Stimulated activated CD4-positive, alpha-beta T cell treated with anti-CD3 and anti-CD28 coated beads, Interleukin-15, amount 100 ng/mL, for 48 hours (primary cell): Measurements from ENCODE around the gene CAMTA2.
"Not testable (repeated sequence)": the region's sequence is repeated elsewhere in the genome, so short reads cannot be mapped to it uniquely, and the experiment has no call there.

Experiments used
- DNase-seq, 2 donors: peaks; one replicate each; pipeline ENCODE4 v3.0.0-alpha.2; 2020; ENCODE audit warnings: low read depth in 2 of 2

The CAMTA2 gene

DNA sequence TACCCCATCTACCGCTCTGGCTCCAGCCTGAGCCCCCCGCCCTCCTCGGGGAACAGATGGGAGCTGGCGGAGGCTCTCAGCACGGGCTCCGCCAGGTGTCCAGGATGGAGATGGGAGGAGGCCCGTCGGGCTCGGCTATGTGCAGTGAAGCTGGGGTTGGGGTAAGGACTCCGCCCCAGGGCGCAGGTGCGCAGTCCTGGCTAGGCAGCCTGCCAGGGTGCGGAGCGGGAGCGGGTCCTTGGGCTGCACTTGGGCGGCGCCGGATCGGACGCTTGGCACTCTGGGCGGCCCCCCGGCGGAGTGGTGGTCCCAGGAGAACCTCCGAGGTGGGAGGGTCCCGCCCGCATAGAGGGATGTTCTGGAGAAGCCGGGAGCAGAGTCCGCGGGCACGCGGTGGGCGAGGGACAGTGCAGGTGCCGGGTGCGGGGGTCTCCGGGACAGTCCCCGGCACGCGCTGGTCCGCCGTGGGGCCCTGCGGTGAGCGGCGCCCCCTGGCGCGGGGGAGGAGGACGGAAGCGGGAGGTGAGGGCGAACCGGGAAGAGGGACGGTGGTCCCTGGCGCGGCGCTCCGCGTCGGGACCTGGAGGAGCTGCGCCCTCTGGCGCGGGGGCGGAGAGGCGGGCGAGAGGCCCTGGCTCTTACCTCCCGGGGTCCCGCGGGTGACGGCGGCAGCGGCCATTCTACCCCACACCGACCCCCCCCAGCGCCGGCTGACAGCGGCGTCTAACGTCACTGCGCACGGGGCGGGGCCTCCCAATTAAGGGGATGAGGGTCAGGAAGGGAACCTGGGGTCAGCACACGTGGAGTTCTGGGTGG is at the start of gene CAMTA2:
TSS of gene CAMTA2 (minus strand) at position 725 of the 816 bp plus-strand sequence. CDS start 1,453 bp downstream, outside the sequence.
- peak; percentile 67 to 87 for DNase-seq

DNA sequence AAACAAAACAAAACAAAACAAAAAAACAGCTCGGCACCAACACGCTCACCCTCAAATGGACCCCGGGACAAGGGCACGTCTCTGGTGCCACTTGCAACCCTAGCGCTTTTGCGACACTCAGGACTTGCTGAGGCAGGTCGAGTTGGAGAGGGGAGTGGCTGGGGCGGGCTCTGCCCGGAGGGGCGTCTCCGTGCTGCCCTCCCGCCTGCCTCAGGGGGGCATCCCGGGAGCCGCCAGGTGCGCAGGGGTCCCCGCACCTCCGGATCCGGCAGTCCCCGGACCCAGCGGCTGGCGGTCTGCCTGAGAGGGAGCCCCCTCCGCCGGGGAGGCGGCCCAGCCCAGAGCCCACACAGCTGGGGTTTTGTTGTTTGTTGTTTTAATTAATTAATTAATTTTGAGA is 47.8 kb upstream of the CAMTA2 start, which contains the start of gene SLC52A1:
TSS of gene SLC52A1 (minus strand) at position 112 of the 400 bp plus-strand sequence. CDS start 820 bp downstream, outside the sequence.
- DNase-seq: no peak

DNA sequence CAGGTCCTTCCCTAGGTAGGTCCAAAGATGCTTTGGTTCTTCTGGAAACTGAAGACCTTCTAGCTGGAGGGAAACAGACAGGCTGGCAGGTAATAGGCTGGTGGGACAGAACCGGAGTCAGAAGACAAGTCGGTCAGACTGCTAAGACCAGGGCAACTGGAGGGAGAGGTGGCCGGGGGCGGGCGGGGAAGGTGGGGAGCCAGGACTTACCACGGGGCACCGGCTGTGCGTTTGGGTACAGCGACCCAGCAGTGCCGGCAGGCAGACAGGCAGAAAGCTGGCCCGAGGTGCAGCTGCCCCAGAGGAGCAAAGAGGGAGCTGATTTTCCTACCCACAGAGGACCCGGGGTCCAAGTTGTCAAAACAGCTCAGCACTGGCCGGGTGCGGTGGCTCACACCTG is 47.2 kb upstream of the CAMTA2 start:
- no peak for DNase-seq

- no peak for DNase-seq
Measured at GRCh38 chr17:5034063-5034462, 46.6 kb upstream of the CAMTA2 start.

- DNase-seq: no peak
Measured at GRCh38 chr17:5033352-5034015, 46.0 kb upstream of the CAMTA2 start.

DNA sequence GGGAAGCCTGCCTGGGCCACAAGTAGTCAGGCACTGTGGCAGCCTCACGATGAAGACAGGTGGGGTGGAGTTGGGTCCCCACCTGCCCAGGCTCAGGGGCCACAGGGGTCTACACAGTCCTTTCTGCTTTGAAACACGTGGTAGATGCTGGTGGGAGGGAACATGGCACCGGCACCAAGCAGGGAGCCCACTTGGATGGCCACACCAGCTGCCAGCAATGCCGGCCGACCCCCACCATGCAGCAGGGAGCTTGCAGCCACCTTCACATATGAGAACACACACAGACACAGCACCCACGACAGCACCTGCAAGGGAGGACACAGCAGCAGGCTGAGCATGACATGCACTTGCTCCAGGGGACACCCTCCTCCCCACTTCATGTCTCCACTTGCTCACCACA is 45.4 kb upstream of the CAMTA2 start:
- DNase-seq: no peak

- DNase-seq: peak; percentile 69 to 82
Measured at GRCh38 chr17:5031365-5032082, 44.0 kb upstream of the CAMTA2 start.

DNA sequence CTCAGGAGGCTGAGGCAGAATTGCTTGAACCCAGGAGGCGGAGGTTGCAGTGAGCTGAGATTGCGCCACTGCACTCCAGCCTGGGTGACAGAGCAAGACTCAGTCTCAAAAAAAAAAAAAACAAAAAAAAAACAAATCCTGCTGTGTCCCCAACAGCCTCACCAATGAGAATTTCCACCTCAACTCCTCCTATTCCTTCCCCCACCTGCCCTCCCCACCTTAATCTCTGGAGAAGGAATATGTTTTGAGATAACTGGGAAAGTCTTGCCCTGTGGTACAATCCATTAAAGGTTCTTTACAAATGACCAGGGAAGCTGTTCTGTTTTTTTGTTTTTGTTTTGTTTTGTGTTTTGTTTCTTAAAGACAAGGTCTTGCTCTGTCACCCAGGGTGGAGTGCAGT is 42.7 kb upstream of the CAMTA2 start:
- DNase-seq: not testable (repeated sequence)

DNA sequence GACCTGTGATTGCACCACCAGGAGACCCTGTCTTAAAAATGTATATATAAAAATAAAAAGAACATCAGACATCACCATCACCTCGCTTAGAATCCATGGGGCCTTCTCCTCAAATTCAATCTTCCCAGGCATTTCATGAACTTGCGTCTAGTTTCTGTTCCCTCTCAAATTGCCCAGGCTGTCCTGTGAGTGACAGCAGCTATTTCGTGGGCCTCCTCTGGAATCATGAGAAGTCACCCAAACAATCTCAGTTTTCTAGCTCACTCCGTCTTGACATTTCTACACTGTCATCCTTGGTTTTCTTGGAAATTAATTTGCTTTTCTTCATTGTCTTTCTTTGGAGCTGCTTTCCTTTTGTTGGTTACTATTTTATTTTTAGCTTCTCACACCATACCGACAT is 40.4 kb upstream of the CAMTA2 start:
- DNase-seq: no peak

DNA sequence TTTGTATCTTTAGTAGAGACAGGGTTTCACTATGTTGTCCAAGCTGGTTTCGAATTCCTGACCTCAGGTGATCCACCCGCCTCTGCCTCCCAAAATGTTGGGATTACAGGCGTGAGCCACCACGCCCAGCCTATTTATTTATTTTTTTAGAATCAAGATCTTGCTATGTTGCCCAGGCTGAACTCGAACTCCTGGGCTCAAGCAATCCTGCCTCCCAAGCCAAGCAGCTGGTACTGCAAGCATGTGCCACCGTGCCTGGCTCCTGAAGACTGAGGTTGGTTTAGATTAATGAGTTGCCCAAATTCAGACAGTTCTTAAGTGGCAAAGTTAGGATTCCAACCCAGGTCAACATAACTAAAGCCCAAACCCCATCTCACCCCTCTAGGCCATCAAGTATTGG is 39.8 kb upstream of the CAMTA2 start:
- no peak for DNase-seq

GRCh38 chr17:5024604-5025003 is 37.1 kb upstream of the CAMTA2 start:
- DNase-seq: no peak

DNA sequence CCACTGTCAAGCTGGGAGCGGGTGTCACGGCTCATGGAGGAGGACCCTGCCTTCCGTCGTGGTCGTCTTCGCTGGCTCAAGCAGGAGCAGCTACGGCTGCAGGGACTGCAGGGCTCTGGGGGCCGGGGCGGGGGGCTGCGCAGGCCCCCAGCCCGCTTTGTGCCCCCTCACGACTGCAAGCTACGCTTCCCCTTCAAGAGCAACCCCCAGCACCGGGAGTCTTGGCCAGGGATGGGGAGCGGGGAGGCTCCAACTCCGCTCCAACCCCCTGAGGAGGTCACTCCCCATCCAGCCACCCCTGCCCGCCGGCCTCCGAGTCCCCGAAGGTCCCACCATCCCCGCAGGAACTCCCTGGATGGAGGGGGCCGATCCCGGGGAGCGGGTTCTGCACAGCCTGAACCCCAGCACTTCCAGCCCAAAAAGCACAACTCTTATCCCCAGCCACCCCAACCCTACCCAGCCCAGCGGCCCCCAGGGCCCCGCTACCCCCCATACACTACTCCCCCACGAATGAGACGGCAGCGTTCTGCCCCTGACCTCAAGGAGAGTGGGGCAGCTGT is 36.2 kb upstream of the CAMTA2 start:
- no peak for DNase-seq

DNA sequence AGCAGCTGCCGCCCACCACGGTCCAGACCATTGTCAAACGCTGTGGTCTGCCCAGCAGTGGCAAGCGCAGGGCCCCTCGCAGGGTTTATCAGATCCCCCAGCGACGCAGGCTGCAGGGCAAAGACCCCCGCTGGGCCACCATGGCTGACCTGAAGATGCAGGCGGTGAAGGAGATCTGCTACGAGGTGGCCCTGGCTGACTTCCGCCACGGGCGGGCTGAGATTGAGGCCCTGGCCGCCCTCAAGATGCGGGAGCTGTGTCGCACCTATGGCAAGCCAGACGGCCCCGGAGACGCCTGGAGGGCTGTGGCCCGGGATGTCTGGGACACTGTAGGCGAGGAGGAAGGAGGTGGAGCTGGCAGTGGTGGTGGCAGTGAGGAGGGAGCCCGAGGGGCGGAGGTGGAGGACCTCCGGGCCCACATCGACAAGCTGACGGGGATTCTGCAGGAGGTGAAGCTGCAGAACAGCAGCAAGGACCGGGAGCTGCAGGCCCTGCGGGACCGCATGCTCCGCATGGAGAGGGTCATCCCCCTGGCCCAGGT is 34.8 kb upstream of the CAMTA2 start:
- no peak for DNase-seq

DNA sequence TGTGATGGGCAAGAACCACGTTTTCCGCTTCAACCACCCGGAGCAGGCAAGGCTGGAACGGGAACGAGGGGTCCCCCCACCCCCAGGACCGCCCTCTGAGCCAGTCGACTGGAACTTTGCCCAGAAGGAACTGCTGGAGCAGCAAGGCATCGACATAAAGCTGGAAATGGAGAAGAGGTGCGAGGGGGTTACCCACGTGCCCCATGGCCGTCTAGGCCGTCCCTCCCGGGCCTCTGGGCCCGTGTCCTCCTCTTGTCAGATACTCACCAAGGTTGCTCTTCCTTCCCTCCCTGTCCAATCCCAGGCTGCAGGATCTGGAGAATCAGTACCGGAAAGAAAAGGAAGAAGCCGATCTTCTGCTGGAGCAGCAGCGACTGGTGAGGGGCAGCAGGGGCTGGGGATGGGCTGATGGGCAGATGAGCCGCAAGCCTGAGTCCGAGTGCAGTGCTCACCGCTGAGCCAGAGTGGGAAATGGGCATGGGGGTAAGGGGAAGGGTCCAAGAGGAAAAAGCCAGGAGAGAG is 33.1 kb upstream of the CAMTA2 start:
- no peak for DNase-seq

DNA sequence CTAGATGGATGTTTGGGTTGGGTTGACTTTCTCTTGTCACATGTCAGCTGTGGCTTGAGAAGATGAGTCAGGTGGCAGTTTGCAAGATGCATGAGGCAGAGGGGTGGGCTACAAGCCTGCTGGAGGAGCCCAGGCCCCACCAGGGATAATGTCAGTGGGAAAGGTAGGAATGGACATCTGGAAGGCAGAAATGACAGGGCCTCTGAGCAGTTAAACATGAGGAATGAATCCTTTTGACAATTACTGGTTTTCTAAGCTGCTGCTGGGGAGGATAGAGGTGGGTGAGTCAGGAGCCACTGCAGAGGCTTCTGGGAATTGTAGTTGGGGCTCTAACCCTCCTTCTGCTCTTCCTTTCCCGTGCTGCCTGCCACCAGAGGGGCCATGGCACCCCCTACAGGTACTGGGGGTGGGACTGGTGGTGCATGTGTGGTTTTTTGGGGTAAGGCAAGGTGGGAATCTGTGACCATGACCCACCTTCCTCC is 32.0 kb upstream of the CAMTA2 start:
- DNase-seq: peak in 1 of 2 donors; percentile 16

GRCh38 chr17:5014357-5014756 is 26.9 kb upstream of the CAMTA2 start:
- no peak for DNase-seq

GRCh38 chr17:5011928-5012327 is 24.5 kb upstream of the CAMTA2 start:
- peak in 1 of 2 donors; percentile 19 for DNase-seq

- DNase-seq: no peak
Measured at GRCh38 chr17:5003214-5003867, 15.9 kb upstream of the CAMTA2 start.

DNA sequence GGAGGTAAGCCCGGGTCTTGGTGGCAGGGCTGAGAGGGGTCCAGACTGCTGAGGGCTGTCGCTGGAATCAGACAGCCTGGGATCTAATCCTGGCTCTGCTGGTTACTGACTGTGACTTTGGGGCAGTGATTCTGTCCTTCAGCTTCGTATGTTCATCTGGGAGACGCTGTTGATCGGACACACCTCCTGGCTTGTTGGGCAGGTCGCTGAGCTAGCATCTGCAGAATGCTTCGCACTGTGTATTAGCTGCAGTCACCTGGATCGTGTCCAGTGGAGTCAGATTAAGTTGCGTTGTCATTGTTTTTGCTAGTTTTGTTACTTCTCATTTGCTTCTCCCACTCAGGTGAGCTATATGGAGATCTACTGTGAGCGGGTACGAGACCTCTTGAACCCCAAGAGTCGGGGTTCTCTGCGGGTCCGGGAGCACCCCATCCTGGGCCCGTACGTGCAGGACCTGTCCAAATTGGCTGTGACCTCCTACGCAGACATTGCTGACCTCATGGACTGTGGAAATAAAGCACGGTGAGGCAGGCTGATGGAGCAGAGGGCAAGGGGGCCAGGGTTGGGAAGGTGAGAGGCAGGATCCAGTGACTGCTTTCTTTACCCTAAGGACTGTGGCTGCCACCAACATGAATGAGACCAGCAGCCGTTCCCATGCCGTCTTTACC is 14.8 kb upstream of the CAMTA2 start:
- DNase-seq: no peak

DNA sequence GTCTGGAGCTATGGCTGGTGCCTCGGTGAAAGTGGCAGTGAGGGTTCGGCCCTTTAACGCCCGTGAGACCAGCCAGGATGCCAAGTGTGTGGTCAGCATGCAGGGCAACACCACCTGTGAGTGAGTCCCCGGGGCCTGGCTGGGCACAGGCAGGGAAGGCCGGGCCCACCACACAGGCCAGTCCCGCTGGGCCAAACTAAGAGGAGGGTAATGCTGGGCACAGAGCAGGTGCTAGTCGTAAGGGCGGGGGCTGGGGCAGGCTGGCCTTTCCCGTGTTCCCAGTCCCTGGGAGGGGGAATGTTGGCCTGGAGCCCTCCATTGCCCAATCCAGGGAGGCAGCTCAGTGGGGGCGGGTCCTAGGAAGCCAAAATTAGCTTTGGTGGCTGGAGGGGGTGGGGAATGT is 12.8 kb upstream of the CAMTA2 start:
- no peak for DNase-seq
